Coronary artery (tissue), 2 donors: Measurements from ENCODE around the gene BCOR.

Experiments used
- DNase-seq: peaks from one replicate; pipeline ENCODE4 v3.0.0-alpha.2; 2017; ENCODE audit warnings: low spot score
- H3K27ac ChIP-seq, 2 donors: fragments of 200-600 bp; sonication (generic); one replicate each; pipeline ENCODE4 v1.5.1; 2016 to 2019
- H3K4me3 ChIP-seq: fragments of 200-600 bp; sonication (generic); 2 replicates; pipeline ENCODE4 v1.5.1; 2016; ENCODE audit warnings: mild to moderate bottlenecking, moderate library complexity
- CTCF ChIP-seq: fragments of 200-600 bp; sonication (generic); IDR thresholded peaks from one replicate; pipeline ENCODE4 v1.5.1; 2019; ENCODE audit warnings: antibody characterized with exemption

The BCOR gene

GRCh38 chrX:40081679-40082068 is 16.1 kb downstream of the BCOR start:
- DNase-seq, result no peak
- Histone ChIP-seq H3K27ac (no peak overlapping the region), H3K4me3 (no peak overlapping the region)
- no peak for TF ChIP-seq CTCF

- Histone ChIP-seq H3K4me3 (no peak overlapping the region), H3K27ac (no peak overlapping the region)
Observed at GRCh38 chrX:40080894-40081678, 16.7 kb downstream of the BCOR start.

GRCh38 chrX:40079572-40079971 is 18.2 kb downstream of the BCOR start:
- no peak for DNase-seq
- H3K27ac ChIP-seq, result no peak overlapping the region
- H3K4me3 ChIP-seq, result no peak overlapping the region
- TF ChIP-seq CTCF, result no peak

More at GRCh38 chrX:40080894-40081678, 16.7 kb downstream of the BCOR start:
- no peak for TF ChIP-seq CTCF
- no peak for DNase-seq

- no peak overlapping the region for H3K27ac ChIP-seq
- no peak for DNase-seq
- no peak for TF ChIP-seq CTCF
- H3K4me3 ChIP-seq, result no peak overlapping the region
Observed at GRCh38 chrX:40078489-40079227, 19.1 kb downstream of the BCOR start.

GRCh38 chrX:40077906-40078305 is 19.9 kb downstream of the BCOR start:
- no peak for TF ChIP-seq CTCF
- no peak for DNase-seq
- Histone ChIP-seq H3K4me3 (no peak overlapping the region), H3K27ac (no peak overlapping the region)

GRCh38 chrX:40076750-40077575 is 20.8 kb downstream of the BCOR start:
- Histone ChIP-seq H3K27ac (peak overlapping the region; percentile 36 to 52), H3K4me3 (no peak overlapping the region)
- no peak for DNase-seq
- TF ChIP-seq CTCF, result no peak
